Activated T-cell treated with anti-CD3 and anti-CD28 coated beads, Interleukin-2, amount 50 U/mL, for 4 hours (primary cell): ENCODE results near the gene HOXC6. TPM values are rescaled to one million over a fixed set of nuclear protein-coding genes. Genes with fewer than 3 reads are reported as not detected.

Source experiments
- ATAC-seq, 2 donors: fragments of 200-7000 bp; cut with Tn5 transposase; one replicate each; pipeline ENCODE4 v1.10.0; 2021
- DNase-seq: peaks from one replicate; pipeline ENCODE4 v3.0.0-alpha.2; 2020
- H3K27me3 Mint-ChIP-seq: one replicate; pipeline ENCODE4 v1.8.0; 2021; ENCODE audit warnings: low read depth, mixed read lengths
- H3K36me3 Mint-ChIP-seq: one replicate; pipeline ENCODE4 v1.8.0; 2022; ENCODE audit warnings: mixed read lengths; ENCODE audit not compliant: insufficient read depth
- H3K4me1 Mint-ChIP-seq: one replicate; pipeline ENCODE4 v1.8.0; 2021; ENCODE audit warnings: low read depth, mixed read lengths
- H3K4me3 Mint-ChIP-seq: one replicate; pipeline ENCODE4 v1.8.0; 2021; ENCODE audit warnings: mild to moderate bottlenecking, moderate library complexity, mixed read lengths
- H3K9me3 Mint-ChIP-seq: one replicate; pipeline ENCODE4 v1.8.0; 2021; ENCODE audit warnings: mixed read lengths
- total RNA-seq, 3 donors: library from RNA; stranded (reverse); gene quantifications; one replicate each; pipeline ENCODE4 v1.2.1, GENCODE V29; 2021

HOXC6 gene
- total RNA-seq, 3 donors from 2014 or later = not detected

DNA sequence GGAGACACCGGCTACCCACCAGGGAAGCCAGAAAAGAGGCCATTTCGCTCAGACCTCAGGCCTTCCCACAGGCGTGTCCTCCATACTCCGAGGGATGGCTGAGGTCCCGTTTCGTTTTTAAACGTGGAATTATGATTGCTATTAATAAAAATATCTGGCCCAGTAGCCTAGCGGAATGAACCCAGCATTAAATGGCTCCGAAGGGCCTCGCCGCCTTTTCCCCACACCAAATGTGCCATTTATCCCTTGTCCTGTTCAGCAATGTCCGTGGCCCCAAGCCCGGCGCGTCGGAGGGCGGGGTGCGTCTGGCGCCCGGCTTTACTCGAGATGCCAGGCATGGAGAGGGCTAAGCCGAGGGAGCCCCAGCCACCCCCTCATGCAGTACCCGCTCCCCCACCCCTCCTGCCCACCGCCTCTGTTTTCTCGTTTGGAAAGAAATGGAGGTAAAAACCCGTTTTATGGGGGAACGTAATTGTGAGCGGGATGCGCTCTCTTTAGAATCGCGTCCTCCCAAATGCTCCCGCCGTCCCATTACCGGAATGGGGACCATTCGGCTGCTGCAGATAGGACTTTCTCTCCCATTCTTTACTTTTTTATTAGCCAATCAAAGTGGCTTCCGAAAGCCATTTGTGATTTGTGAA is 13.7 kb upstream of the HOXC6 start:
- H3K4me1 Mint-ChIP-seq = peaks cover 22% of the 10 kb centered on the region
- H3K36me3 Mint-ChIP-seq = no peaks in the 10 kb centered on the region
- H3K4me3 Mint-ChIP-seq = no peak overlapping the region
- no peaks in the 10 kb centered on the region for H3K9me3 Mint-ChIP-seq
- peaks cover 80% of the 10 kb centered on the region for H3K27me3 Mint-ChIP-seq
- DNase-seq = no peak
- no peak for ATAC-seq

DNA sequence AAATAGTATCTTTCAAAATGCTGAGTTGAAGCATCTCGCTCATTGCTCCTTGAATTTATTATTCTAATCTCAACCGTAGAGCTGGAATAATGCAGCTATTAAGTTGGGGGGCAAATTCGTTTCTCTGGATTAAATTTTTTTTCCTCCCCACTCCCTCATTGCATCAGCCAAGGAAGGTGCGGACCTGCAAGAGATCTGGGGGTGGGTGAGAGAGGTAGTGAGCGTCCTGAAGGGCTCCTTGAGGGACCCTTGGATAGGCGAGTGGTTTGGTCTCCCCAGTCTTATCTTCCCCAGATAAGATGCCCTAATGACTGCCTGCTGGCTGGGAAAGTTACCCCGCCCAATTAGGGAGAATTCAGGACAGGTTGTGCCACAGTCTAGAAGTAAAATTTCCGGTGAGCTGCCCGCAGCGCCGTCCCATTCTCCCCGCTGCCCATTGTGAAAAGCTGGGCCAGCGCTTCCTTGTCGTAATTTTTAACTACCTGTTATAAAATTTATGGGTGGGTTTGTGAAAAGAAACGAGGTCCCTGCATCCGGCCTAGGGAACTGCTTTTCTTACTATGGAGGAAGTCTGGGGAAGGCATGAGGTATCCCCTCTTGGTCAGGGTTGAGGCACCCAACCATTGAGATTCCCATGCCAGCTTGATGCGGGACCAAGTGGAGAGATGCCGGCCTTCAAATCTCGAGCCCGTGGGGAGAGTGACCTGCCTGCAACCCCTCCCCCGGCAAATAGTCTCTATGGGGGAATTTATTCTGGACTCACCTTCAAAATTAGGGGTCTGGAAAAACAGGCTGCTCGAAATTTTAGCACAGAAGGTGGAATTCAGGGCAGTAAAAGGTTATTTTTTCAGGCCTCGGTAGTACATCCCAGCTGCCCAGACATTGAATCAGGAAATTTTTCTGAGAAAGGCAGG is 13.0 kb upstream of the HOXC6 start:
- Mint-ChIP-seq H3K4me1 (peaks cover 19% of the 10 kb centered on the region), H3K27me3 (peaks cover 79% of the 10 kb centered on the region), H3K36me3 (no peaks in the 10 kb centered on the region), H3K4me3 (no peak overlapping the region), H3K9me3 (no peaks in the 10 kb centered on the region)
- ATAC-seq (no peak), DNase-seq (no peak)

- Mint-ChIP-seq H3K27me3 (peaks cover 78% of the 10 kb centered on the region), H3K9me3 (no peaks in the 10 kb centered on the region), H3K36me3 (no peaks in the 10 kb centered on the region), H3K4me1 (peaks cover 16% of the 10 kb centered on the region), H3K4me3 (no peak overlapping the region)
- ATAC-seq (no peak), DNase-seq (no peak)
Measured at GRCh38 chr12:54016051-54016450, 12.2 kb upstream of the HOXC6 start.

DNA sequence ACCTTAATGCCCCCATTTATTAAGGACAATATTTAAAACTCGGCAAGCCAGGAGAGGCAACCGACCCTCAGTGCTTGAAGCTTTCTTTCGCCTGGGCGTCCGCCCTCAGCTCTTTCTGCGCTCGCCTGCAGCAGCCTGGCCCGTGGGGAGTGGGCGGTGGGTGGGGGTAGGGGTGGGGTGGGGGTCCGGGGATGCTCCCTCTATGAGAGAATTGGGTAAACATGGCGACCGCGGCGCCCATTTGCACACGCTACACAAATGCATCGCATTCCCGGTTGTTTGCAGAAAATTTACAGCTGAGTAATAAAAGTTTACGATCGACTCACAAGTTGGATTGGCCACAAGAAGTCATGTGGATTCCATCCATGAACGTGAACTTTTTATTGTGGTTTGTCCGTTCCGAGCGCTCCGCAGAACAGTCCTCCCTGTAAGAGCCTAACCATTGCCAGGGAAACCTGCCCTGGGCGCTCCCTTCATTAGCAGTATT is 11.7 kb upstream of the HOXC6 start:
- no peaks in the 10 kb centered on the region for H3K36me3 Mint-ChIP-seq
- no peaks in the 10 kb centered on the region for H3K9me3 Mint-ChIP-seq
- no peak overlapping the region for H3K4me3 Mint-ChIP-seq
- ATAC-seq = no peak
- peaks cover 78% of the 10 kb centered on the region for H3K27me3 Mint-ChIP-seq
- no peak for DNase-seq
- H3K4me1 Mint-ChIP-seq = peaks cover 12% of the 10 kb centered on the region

DNA sequence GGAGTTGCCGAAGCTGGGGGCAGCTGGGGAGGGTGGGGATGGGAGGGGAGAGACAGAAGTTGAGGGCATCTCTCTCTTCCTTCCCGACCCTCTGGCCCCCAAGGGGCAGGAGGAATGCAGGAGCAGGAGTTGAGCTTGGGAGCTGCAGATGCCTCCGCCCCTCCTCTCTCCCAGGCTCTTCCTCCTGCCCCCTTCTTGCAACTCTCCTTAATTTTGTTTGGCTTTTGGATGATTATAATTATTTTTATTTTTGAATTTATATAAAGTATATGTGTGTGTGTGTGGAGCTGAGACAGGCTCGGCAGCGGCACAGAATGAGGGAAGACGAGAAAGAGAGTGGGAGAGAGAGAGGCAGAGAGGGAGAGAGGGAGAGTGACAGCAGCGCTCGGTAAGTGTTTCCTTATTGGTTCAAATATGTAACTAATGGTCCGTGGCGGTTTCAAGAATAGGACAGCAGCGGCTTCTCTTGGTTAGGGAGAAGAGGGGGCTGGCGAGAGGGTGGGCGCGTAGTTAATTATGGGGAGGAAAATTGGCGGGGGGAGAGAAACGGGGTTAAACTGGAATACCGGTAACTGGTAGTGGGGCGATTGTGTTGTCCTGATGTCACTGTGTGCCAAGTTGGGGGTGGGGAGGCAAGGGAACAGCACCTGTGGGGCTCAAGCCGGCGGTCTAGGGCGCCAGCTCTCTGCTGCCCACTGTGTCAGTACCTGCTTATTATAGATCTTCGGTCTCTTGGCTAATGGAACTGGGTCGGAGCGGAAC is 11.0 kb upstream of the HOXC6 start:
- Mint-ChIP-seq H3K27me3 (peaks cover 79% of the 10 kb centered on the region), H3K9me3 (no peaks in the 10 kb centered on the region), H3K4me1 (peaks cover 11% of the 10 kb centered on the region), H3K4me3 (peak overlapping the region; percentile 75), H3K36me3 (no peaks in the 10 kb centered on the region)
- ATAC-seq (peak; percentile 33 to 46), DNase-seq (no peak)

DNA sequence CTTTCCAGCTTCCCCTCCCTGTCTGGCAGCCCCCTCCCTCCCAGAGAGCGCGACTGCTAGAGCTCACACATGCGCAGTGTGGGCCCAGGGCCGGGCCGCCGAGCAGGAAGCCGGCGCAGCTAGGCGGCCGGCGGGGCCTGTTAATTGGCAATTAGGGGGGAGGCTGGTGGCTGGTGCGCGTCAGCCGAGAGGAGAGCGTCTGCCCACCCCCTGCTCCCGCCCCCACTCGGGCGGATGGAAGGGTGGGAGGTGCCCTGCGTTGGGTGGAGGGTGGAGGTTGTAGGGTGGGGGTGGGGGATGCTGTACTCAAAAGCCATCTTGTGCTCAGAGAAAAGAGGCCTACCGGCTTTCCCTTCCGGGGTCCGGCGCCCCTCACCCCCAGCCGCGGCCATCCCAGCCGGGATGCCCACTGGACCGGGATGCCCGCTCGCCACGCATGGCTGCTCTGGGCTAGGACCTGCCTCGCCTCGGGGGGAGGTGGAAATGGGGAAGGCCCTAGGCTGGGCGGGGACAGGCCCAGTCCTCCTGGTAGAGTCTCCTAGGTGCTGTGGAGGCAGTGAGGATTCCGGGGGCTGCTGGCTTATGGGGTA is 10.3 kb upstream of the HOXC6 start:
- Mint-ChIP-seq H3K9me3 (no peaks in the 10 kb centered on the region), H3K4me3 (peak overlapping the region; percentile 75), H3K36me3 (no peaks in the 10 kb centered on the region), H3K27me3 (peaks cover 76% of the 10 kb centered on the region), H3K4me1 (peaks cover 11% of the 10 kb centered on the region)
- ATAC-seq (peak; percentile 87 to 90), DNase-seq (peak; percentile 57)

DNA sequence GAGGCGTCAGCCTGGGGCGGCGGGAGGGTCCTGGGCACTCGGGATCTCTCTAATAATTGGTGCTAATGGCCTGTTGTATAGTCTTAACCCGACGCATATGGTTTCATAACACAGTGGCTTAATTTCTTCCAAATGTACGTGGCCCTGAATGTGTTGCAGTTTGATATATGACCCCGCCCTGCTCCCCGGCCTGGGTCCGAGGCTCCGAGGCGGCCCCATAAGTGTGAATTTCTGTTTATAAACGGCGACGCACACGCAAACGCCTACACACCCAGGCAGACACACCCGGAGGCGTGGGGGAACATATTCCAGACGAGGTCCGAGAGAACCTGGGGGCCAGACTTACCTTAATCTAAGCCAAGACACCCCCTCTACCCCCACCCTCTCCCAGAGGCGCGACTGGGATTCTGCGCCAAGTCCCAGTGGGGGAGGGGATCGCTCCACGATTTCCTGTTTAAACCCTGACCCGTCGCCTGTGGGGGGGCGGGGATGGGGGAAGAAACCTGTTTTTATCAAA is 9.7 kb upstream of the HOXC6 start:
- H3K36me3 Mint-ChIP-seq = no peaks in the 10 kb centered on the region
- no peak for ATAC-seq
- H3K27me3 Mint-ChIP-seq = peaks cover 75% of the 10 kb centered on the region
- peaks cover 11% of the 10 kb centered on the region for H3K4me1 Mint-ChIP-seq
- no peak overlapping the region for H3K4me3 Mint-ChIP-seq
- no peaks in the 10 kb centered on the region for H3K9me3 Mint-ChIP-seq
- no peak for DNase-seq

DNA sequence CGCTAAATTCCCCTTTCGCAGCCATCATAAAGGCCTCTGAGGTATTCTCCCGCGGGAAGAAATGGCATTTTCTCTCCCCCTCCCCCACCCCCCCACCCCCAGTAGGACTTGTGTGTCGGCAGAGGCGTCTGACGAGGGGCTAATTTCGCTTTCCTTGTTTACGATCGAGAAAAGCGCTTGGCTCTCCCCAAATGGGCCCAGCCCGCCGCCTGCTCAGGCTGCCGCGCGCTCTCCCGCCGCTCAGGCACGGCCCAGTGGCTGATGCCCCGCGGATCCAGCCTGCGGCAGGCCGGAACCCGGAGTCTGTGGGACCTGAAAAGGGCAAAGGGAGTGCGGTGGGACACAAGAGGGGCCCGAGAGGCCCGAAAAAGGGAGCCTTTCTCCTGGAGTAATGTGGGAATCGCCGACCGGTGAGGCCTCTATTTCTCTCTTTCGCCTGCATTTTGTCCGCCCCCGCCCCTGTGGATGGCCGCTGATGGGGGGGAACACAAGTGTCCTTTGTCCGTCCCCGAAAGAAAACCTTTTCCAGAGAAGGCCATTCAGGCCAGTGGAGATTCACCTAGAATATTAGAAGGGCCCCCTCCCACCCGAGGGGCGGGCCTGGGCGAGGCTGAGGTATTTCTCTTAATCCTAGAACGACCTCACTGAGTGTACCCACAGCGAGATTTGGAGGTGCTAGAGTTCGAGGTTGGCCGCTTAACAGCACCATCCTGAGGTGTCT is 9.0 kb upstream of the HOXC6 start:
- Mint-ChIP-seq H3K27me3 (peaks cover 74% of the 10 kb centered on the region), H3K36me3 (no peaks in the 10 kb centered on the region), H3K4me1 (peaks cover 11% of the 10 kb centered on the region), H3K9me3 (no peaks in the 10 kb centered on the region), H3K4me3 (no peak overlapping the region)
- ATAC-seq (no peak), DNase-seq (no peak)

- H3K36me3 Mint-ChIP-seq = no peaks in the 10 kb centered on the region
- no peak for ATAC-seq
Measured at GRCh38 chr12:54019924-54020590, 8.2 kb upstream of the HOXC6 start.

GRCh38 chr12:54020591-54021405 is 7.4 kb upstream of the HOXC6 start:
- Mint-ChIP-seq H3K4me1 (peaks cover 8% of the 10 kb centered on the region), H3K9me3 (no peaks in the 10 kb centered on the region), H3K36me3 (no peaks in the 10 kb centered on the region), H3K4me3 (no peak overlapping the region), H3K27me3 (peaks cover 64% of the 10 kb centered on the region)
- DNase-seq (no peak), ATAC-seq (no peak)

More at GRCh38 chr12:54019924-54020590, 8.2 kb upstream of the HOXC6 start:
- peak overlapping the region; percentile 11 for H3K4me3 Mint-ChIP-seq
- no peaks in the 10 kb centered on the region for H3K9me3 Mint-ChIP-seq
- no peak for DNase-seq
- H3K4me1 Mint-ChIP-seq = peaks cover 8% of the 10 kb centered on the region
- peaks cover 68% of the 10 kb centered on the region for H3K27me3 Mint-ChIP-seq

- Mint-ChIP-seq H3K4me1 (peaks cover 8% of the 10 kb centered on the region), H3K4me3 (no peak overlapping the region), H3K36me3 (no peaks in the 10 kb centered on the region), H3K9me3 (no peaks in the 10 kb centered on the region), H3K27me3 (peaks cover 65% of the 10 kb centered on the region)
- no peak for ATAC-seq
- no peak for DNase-seq
Measured at GRCh38 chr12:54021432-54022013, 6.7 kb upstream of the HOXC6 start.
